Thyroid gland (tissue), 4 donors: Measurements from ENCODE around the gene NAT10.

Source experiments
- POLR2A ChIP-seq, 2 donors: fragments of 450-650 bp; IDR thresholded peaks; one replicate each; pipeline ENCODE4 v1.6.1; 2017; ENCODE audit warnings: antibody characterized with exemption in 2 of 2, mild to moderate bottlenecking in 2 of 2, moderate library complexity in 1 of 2
- TF ChIP-seq, protein P1 (sequence below), 6 experiments: fragments of 200-600 bp in 3 of 6; fragments of 450-650 bp in 3 of 6; sonication (generic) in 3 of 6; IDR thresholded peaks; one replicate each; pipeline ENCODE4 v1.5.1; 2016 to 2019; ENCODE audit warnings: antibody characterized with exemption in 6 of 6, mild to moderate bottlenecking in 2 of 6, inconsistent platforms in 1 of 6, moderate library complexity in 1 of 6

DNA sequence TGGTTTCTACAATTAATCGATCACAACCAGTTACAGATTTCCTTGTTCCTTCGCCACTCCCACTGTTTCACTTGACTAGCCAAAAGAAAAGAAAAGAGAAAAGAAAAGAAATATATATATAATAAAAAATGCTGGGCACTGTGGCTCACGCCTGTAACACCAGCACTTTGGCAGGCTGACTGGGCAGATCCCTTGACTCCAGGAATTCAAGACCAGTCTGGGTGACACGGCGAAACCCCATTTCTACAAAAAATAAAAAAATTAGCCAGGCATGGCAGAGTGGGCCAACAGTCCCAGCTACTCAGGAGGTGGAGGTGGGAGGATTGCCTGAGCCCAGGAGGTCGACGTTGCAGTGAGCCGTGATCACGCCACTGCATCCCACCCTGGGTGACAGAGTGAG, 83.8 kb downstream of the NAT10 start:
- TF ChIP-seq POLR2A (IDR thresholded peaks at IDR 0.05), result no peak
- TF ChIP-seq, protein P1, sequence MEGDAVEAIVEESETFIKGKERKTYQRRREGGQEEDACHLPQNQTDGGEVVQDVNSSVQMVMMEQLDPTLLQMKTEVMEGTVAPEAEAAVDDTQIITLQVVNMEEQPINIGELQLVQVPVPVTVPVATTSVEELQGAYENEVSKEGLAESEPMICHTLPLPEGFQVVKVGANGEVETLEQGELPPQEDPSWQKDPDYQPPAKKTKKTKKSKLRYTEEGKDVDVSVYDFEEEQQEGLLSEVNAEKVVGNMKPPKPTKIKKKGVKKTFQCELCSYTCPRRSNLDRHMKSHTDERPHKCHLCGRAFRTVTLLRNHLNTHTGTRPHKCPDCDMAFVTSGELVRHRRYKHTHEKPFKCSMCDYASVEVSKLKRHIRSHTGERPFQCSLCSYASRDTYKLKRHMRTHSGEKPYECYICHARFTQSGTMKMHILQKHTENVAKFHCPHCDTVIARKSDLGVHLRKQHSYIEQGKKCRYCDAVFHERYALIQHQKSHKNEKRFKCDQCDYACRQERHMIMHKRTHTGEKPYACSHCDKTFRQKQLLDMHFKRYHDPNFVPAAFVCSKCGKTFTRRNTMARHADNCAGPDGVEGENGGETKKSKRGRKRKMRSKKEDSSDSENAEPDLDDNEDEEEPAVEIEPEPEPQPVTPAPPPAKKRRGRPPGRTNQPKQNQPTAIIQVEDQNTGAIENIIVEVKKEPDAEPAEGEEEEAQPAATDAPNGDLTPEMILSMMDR (IDR thresholded peaks at IDR 0.05), result no peak
